ENCODE data around the gene DLG3. TPM values are rescaled to one million over a fixed set of nuclear protein-coding genes. Genes with fewer than 3 reads are reported as not detected.

Gene DLG3
- total RNA-seq, 2 experiments from 2014 or later: 39.6 to 48.8 TPM

DNA sequence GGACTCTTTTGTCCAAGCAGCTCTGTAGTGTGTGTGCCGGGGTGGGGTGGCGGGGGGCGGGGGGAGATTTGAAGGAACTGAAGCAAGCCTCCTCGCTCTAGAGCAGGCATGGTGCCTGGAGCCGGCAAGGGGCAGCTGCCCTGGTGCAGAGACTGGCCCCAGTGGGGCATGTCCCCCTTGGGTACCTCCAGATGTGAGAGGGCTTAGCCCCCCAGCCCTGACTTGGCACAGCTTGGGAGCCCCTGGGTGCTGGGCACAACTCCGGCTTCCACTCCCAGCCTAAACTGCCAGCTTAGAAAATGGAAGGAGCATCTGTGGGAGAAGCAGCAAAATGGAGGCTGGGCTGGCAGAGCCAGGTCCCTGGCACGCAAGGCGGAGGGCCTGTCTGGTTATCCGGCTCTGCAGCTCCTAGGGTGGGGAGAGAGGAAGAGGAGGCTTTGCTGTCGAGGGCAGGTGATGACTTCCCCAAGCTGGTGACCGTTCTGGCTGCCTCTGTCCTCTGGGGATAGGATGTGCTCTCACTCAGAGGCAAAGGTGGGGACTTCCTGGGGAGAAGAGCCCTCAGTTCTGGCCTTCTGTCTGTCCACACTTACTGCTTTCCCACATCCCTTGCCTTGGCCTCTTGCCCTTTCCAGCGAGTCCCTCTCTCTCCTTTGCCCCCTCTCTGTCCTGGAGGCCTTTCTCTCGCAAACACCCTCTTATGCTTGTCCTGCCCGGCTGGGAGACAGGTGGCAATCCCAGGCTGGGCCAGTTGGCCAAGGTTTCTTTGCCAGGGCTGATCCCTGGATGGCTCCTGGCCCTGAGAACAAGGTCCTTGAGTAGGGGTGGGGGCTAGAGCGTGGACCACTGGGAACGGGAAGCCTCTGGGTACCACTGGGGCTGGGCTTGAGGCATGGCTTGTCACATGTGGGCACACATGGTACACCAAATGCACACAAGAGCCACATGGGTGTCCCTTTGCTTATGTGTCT lies 2.0 kb downstream of the DLG3 start:
- Mint-ChIP-seq H3K36me3 (no peaks in the 10 kb centered on the region), H3K4me3 (no peak overlapping the region), H3K4me1 (peaks cover 7% of the 10 kb centered on the region), H3K9me3 (ENCODE audit: low read depth) (no peaks in the 10 kb centered on the region), H3K27ac (no peak overlapping the region), H3K27me3 (peaks cover 30% of the 10 kb centered on the region)
- ATAC-seq (no peak), DNase-seq (no peak)
- CTCF ChIA-PET: no interaction called here

DNA sequence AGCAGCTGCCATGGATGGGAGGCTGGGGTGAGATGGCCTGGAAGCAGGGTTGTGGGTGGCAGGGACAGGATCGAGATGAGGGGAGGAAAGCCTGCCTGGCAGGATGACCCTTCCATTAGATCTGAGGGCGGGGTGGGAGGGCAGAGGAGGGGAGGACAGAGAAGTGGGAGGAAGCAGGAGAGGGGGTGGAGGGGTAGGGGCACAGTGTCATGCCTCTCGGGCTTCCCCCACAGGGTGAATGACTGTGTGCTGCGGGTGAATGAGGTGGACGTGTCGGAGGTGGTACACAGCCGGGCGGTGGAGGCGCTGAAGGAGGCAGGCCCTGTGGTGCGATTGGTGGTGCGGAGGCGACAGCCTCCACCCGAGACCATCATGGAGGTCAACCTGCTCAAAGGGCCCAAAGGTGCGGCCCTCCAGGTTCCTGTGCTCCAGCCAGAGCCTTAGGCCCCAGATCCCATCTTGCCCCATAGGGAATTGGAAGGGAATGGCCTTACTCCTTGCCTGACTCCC lies 4.9 kb downstream of the DLG3 start:
- Mint-ChIP-seq H3K27me3 (peaks cover 7% of the 10 kb centered on the region), H3K27ac (no peak overlapping the region), H3K9me3 (ENCODE audit: low read depth) (no peaks in the 10 kb centered on the region), H3K4me3 (no peak overlapping the region), H3K4me1 (peaks cover 28% of the 10 kb centered on the region), H3K36me3 (no peaks in the 10 kb centered on the region)
- DNase-seq: no peak
- CTCF ChIA-PET: interaction anchor here (4.9 kb wide), 1 partner anchor 15 kb away, joined by 26 read pairs; no protein-coding TSS in a partner anchor
- ATAC-seq: no peak

DNA sequence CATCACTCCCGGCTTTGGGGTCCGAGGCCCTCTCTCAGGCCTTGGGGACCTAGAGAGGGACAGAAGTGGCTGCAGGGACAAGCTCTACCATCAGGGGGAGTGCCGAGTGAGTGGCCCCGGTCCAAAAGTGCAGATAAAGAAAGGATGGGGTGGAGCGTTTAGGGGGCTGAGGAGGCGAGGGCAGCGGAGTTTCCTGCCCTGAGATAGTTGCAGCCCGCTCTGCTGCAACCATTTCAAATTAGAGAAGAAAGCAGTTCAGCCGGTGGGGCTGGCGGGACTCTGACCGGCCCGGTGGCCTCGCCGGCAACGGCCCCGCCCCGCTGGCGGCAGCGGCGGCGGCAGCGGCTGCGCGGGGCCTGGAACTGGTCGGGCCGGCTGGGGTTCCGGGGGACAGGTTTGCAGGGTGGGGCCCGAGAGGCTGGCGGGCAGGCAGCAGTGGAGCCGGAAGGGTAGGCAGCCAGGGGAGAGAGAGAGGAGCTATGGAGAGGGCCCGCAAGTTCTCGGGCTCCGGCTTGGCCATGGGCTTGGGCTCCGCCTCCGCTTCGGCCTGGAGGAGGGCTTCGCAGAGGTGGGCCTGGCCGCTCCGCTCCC lies 7.6 kb downstream of the DLG3 start:
- Mint-ChIP-seq H3K4me3 (peak overlapping the region; percentile 82), H3K9me3 (ENCODE audit: low read depth) (no peaks in the 10 kb centered on the region), H3K36me3 (peaks cover 13% of the 10 kb centered on the region), H3K27me3 (no peaks in the 10 kb centered on the region), H3K27ac (peak overlapping the region; percentile 91), H3K4me1 (peaks cover 41% of the 10 kb centered on the region)
- DNase-seq: peak; percentile 77
- ATAC-seq: peak; percentile 47
- CTCF ChIA-PET: interaction anchor here (0.6 to 4.9 kb wide), 9 partner anchors 9 to 306 kb away, joined by 3 to 26 read pairs (median 3); no protein-coding TSS in a partner anchor

GRCh38 chrX:70453024-70453618 lies 8.5 kb downstream of the DLG3 start:
- CTCF ChIA-PET: interaction anchor here (1.6 to 4.9 kb wide), 3 partner anchors 14 to 100 kb away, joined by 6 to 26 read pairs (median 22); no protein-coding TSS in a partner anchor
- Mint-ChIP-seq H3K36me3 (peaks cover 13% of the 10 kb centered on the region), H3K27ac (peak overlapping the region; percentile 91)

GRCh38 chrX:70454441-70455365 lies 10.1 kb downstream of the DLG3 start:
- Mint-ChIP-seq H3K27ac (peak overlapping the region; percentile 91), H3K4me3 (peak overlapping the region; percentile 83), H3K4me1 (peaks cover 44% of the 10 kb centered on the region), H3K27me3 (no peaks in the 10 kb centered on the region), H3K36me3 (peaks cover 21% of the 10 kb centered on the region), H3K9me3 (ENCODE audit: low read depth) (no peaks in the 10 kb centered on the region)
- CTCF ChIA-PET: interaction anchor here (0.6 to 3.8 kb wide), 4 partner anchors 16 to 321 kb away, joined by 3 to 11 read pairs (median 4); partner anchors contain the start of gene IGBP1
- ATAC-seq (peak; percentile 74), DNase-seq (peak; percentile 89)

More at GRCh38 chrX:70453024-70453618, 8.5 kb downstream of the DLG3 start:
- no peak for DNase-seq
- H3K9me3 Mint-ChIP-seq (ENCODE audit: low read depth): no peaks in the 10 kb centered on the region
- peak overlapping the region; percentile 82 for H3K4me3 Mint-ChIP-seq
- ATAC-seq: no peak
- peaks cover 41% of the 10 kb centered on the region for H3K4me1 Mint-ChIP-seq
- no peaks in the 10 kb centered on the region for H3K27me3 Mint-ChIP-seq

DNA sequence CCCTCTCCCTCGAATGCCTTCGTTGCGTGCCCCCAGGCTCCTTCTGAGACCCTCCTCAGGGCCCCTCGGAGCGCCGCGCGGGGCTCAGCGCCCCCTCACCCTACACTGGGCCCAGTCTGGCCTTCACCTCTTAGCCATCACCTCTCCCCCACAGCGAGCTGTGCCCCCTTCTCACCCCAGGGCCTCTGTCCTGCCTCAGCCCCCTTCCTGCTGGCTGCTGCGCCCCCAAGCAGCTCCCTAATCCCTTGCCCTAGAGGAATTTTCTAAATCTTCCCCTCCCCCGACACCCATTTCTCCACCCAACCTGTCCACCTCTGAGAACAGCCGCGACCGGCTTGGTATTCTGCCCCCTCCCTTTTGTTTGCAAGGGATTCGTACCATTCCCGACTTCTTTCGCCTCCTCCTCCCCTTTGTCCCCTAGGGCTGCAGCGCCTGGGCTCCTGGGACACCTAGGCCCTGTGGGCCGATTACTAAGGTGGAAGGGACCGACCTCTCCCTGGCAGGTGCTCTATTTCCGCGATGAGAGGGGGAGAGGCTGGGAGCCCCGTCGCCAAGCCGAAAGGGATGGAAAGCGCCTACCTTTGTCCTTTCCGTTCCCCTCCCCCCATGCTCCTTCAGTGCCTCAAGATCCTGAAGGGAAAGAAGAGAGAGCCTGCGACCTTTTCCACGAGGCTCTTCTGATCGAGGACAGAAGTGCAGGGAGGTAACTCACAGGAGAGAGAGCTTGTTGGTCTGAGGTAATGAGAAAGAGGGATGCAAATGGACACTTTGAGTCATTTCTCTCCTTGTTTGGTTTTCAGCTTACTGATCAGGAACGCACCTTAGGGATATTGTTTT lies 10.9 kb downstream of the DLG3 start:
- Mint-ChIP-seq H3K4me3 (peak overlapping the region; percentile 83), H3K27ac (peak overlapping the region; percentile 89), H3K27me3 (no peaks in the 10 kb centered on the region), H3K4me1 (peaks cover 45% of the 10 kb centered on the region), H3K36me3 (peaks cover 27% of the 10 kb centered on the region), H3K9me3 (ENCODE audit: low read depth) (no peaks in the 10 kb centered on the region)
- DNase-seq (no peak), ATAC-seq (peak; percentile 1)
- CTCF ChIA-PET: interaction anchor here (0.6 to 3.8 kb wide), 6 partner anchors 16 to 322 kb away, joined by 3 to 11 read pairs (median 4); partner anchors contain the start of gene IGBP1

DNA sequence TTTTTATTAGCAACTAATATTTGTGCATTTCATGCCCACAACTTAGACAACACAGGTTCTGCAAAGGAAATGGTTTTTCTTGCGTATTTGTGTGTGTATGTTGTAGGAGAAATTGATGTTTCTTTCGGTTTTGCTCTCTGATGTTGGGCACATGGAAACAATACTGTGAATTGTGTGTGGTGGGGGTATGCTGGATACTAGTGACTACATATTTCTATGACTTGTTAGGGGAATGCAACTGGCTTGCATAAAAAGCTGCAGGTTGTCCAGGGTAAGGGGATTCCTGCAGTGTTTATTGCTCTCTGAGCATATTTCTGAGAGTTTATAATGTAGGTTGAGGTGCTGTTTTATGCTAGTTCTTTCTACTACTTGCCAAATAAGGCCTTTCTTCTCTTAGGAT lies 11.6 kb downstream of the DLG3 start:
- Mint-ChIP-seq H3K27ac (peak overlapping the region; percentile 89), H3K9me3 (ENCODE audit: low read depth) (no peaks in the 10 kb centered on the region), H3K4me1 (peaks cover 46% of the 10 kb centered on the region), H3K36me3 (peaks cover 31% of the 10 kb centered on the region), H3K27me3 (no peaks in the 10 kb centered on the region), H3K4me3 (peak overlapping the region; percentile 83)
- CTCF ChIA-PET: interaction anchor here (1.1 to 3.8 kb wide), 5 partner anchors 17 to 323 kb away, joined by 3 to 11 read pairs (median 4); partner anchors contain the start of gene IGBP1
- ATAC-seq (no peak), DNase-seq (no peak)

DNA sequence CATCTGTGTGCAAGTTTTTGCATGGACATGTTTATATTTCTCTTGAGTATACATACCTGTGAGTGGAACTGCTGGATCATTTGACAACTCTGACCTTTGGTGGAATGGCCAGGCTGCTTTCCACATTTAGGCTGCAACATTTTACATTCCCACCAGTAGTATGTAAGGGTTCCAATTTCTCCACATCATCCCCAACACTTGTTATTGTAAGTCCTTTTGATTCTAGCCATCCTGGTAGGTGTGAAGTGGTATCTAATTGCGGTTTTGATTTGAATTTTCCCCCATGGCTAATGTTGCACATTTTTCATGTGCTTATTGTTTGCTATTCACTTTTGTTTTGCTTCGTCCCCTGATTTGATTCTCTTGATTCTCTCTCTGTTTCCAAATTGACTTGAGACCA lies 16.4 kb downstream of the DLG3 start:
- no peak overlapping the region for H3K27ac Mint-ChIP-seq
- no peak for DNase-seq
- no peaks in the 10 kb centered on the region for H3K9me3 Mint-ChIP-seq (ENCODE audit: low read depth)
- ATAC-seq: no peak
- H3K36me3 Mint-ChIP-seq: peaks cover 35% of the 10 kb centered on the region
- H3K4me3 Mint-ChIP-seq: no peak overlapping the region
- CTCF ChIA-PET: no interaction called here
- H3K4me1 Mint-ChIP-seq: peaks cover 20% of the 10 kb centered on the region
- H3K27me3 Mint-ChIP-seq: no peaks in the 10 kb centered on the region

- CTCF ChIA-PET: no interaction called here
- H3K27me3 Mint-ChIP-seq: no peaks in the 10 kb centered on the region
- H3K4me3 Mint-ChIP-seq: no peak overlapping the region
- peaks cover 32% of the 10 kb centered on the region for H3K36me3 Mint-ChIP-seq
- peaks cover 7% of the 10 kb centered on the region for H3K4me1 Mint-ChIP-seq
- DNase-seq (no peak), ATAC-seq (no peak)
- H3K27ac Mint-ChIP-seq: no peak overlapping the region
- no peaks in the 10 kb centered on the region for H3K9me3 Mint-ChIP-seq (ENCODE audit: low read depth)
These were observed 19.4 kb downstream of the DLG3 start for GRCh38 chrX:70464051-70464450.

DNA sequence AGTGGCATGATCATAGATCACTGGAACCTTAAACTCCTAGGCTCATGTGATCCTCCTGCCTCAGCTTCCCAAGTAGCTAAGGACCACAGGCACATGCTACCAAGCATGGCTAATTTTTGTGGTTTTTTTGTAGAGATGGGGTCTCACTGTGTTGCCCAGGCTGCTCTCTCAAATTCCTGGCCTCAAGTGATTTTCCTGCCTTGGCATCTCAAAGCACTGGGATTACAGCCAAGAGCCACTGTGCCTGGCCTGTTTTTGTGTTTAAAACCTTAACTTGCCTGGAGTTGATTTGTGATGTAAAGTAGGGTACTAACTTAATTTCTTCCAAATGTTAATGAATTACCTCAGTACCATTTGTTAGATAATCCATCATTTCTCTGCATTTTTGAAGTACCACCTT lies 22.3 kb downstream of the DLG3 start:
- CTCF ChIA-PET: no interaction called here
- peaks cover 20% of the 10 kb centered on the region for H3K4me1 Mint-ChIP-seq

DNA sequence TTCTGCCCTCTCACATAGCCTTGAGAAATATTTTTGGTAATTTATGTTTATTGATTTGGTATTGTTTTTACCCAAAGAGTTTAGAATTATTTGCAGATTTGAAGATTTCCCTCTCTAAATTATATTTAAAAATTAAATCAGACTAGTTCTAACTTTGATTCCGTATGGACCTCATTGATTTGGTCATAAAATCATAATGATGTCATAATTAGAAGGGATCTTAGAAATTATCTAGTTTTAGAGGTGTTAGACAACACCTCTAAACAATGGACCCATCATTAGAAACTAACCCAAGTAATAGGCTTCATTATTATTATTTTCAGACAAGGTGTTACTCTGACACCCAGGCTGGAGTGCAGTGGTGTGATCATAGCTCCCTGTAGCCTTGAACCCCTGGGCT lies 24.1 kb downstream of the DLG3 start:
- CTCF ChIA-PET: no interaction called here
- ATAC-seq (no peak), DNase-seq (no peak)
- H3K4me3 Mint-ChIP-seq: no peak overlapping the region
- peaks cover 20% of the 10 kb centered on the region for H3K4me1 Mint-ChIP-seq
- no peaks in the 10 kb centered on the region for H3K9me3 Mint-ChIP-seq (ENCODE audit: low read depth)
- peaks cover 28% of the 10 kb centered on the region for H3K36me3 Mint-ChIP-seq
- H3K27me3 Mint-ChIP-seq: no peaks in the 10 kb centered on the region
- H3K27ac Mint-ChIP-seq: no peak overlapping the region

More for the DNA sequence above, 22.3 kb downstream of the DLG3 start:
- H3K27ac Mint-ChIP-seq: no peak overlapping the region
- H3K36me3 Mint-ChIP-seq: peaks cover 25% of the 10 kb centered on the region
- H3K9me3 Mint-ChIP-seq (ENCODE audit: low read depth): no peaks in the 10 kb centered on the region
- ATAC-seq (no peak), DNase-seq (no peak)
- H3K4me3 Mint-ChIP-seq: no peak overlapping the region
- H3K27me3 Mint-ChIP-seq: no peaks in the 10 kb centered on the region
